Activated naive CD4-positive, alpha-beta T cell treated with anti-CD3 and anti-CD28 coated beads for 36 hours (primary cell): ENCODE measurements around the gene NUTM2B. TPM values are rescaled to one million over a fixed set of nuclear protein-coding genes. Genes with fewer than 3 reads are reported as not detected.

Source experiments
- total RNA-seq, 2 experiments: library from RNA; stranded (reverse); gene quantifications; one replicate each; pipeline ENCODE4 v1.2.3, GENCODE V29; 2021

The NUTM2B gene
- total RNA-seq, 2 experiments from 2014 or later = 0.19 to 0.49 TPM

Other genes starting within 250 kb of the NUTM2B start
- gene EIF5AL1, start 190.7 kb upstream of the NUTM2B start, total RNA-seq = 1 to 10 TPM; 2.6 to 3.5 TPM
- not detected for gene SFTPA2, start 142.8 kb upstream of the NUTM2B start, total RNA-seq
- gene SFTPA1, start 92.3 kb upstream of the NUTM2B start, total RNA-seq = not detected
- under 1 TPM in 1 of 2 experiments, not detected in 1; 0.07 TPM for gene NUTM2E, start 123.5 kb downstream of the NUTM2B start, total RNA-seq
- not detected for gene SFTPD, start 245.9 kb downstream of the NUTM2B start, total RNA-seq